SK-N-SH (cell line): ENCODE measurements around the gene HYAL1. TPM values are rescaled to one million over a fixed set of nuclear protein-coding genes. Genes with fewer than 3 reads are reported as not detected.

Source experiments
- CTCF ChIA-PET: fragments of 300-600, 350-600 bp; formaldehyde crosslinking; extraction: SDS; loops from one replicate; lab custom pipeline; 2021; lab: Yijun Ruan, JAX
- POLR2A ChIA-PET: fragments of 350-600 bp; sonication (Branson Sonifier 250); formaldehyde crosslinking; extraction: SDS; loops from one replicate; lab custom pipeline; 2020; ENCODE audit warnings: antibody characterized with exemption, inconsistent platforms; lab: Yijun Ruan, JAX
- DNase-seq: peaks from one replicate; pipeline ENCODE4 v3.0.0; 2012
- H2AFZ ChIP-seq: fragments of 200-600 bp; sonication (generic); 2 replicates; pipeline ENCODE4 v1.8.1; 2016; ENCODE audit warnings: antibody characterized with exemption, mild to moderate bottlenecking, low read depth
- H3F3A ChIP-seq: fragments of 200-600 bp; sonication (generic); replicated peaks from 2 replicates; pipeline ENCODE3; 2016; ENCODE audit warnings: antibody characterized with exemption, mild to moderate bottlenecking; ENCODE audit not compliant: insufficient read depth
- H3K27ac ChIP-seq, 2 experiments: fragments of 200-500 bp in 1 of 2; fragments of 200-600 bp in 1 of 2; sonication (Bioruptor generic) in 1 of 2; sonication (generic), shearing (Covaris generic) in 1 of 2; 2 replicates each; pipeline versions ENCODE4 v1.5.1 to v1.6.1; 2014 to 2016; ENCODE audit warnings: low read depth in 2 of 2, inconsistent platforms in 1 of 2, low read length in 1 of 2, mild to moderate bottlenecking in 1 of 2, mixed read lengths in 1 of 2
- H3K27me3 ChIP-seq: fragments of 200-600 bp; sonication (generic), shearing (Covaris generic); 2 replicates; pipeline ENCODE4 v1.6.1; 2016; ENCODE audit warnings: mixed run types; ENCODE audit not compliant: insufficient read depth
- H3K36me3 ChIP-seq, 2 experiments: fragments of 200-500 bp in 1 of 2; fragments of 200-600 bp in 1 of 2; sonication (Bioruptor generic) in 1 of 2; sonication (generic) in 1 of 2; replicated peaks in 1 of 2; 2 replicates each; pipeline versions ENCODE3 to v1.5.1; 2014 to 2016; ENCODE audit warnings: low read length in 1 of 2, mild to moderate bottlenecking in 1 of 2; ENCODE audit not compliant: insufficient read depth in 2 of 2, control insufficient read depth in 1 of 2
- H3K4me1 ChIP-seq, 2 experiments: fragments of 200-500 bp in 1 of 2; fragments of 200-600 bp in 1 of 2; sonication (Bioruptor generic) in 1 of 2; sonication (generic), shearing (Covaris generic) in 1 of 2; 2 replicates each; pipeline versions ENCODE4 v1.5.1 to v1.6.1; 2014 to 2016; ENCODE audit warnings: low read depth in 1 of 2, low read length in 1 of 2, mixed run types in 1 of 2; ENCODE audit not compliant: insufficient read depth in 2 of 2, control insufficient read depth in 1 of 2
- H3K4me2 ChIP-seq: fragments of 200-600 bp; sonication (generic), shearing (Covaris generic); 2 replicates; pipeline ENCODE4 v1.6.1; 2017; ENCODE audit warnings: mixed run types
- H3K4me3 ChIP-seq, 2 experiments: fragments of 200-500 bp in 1 of 2; fragments of 200-600 bp in 1 of 2; sonication (Bioruptor generic) in 1 of 2; sonication (generic), shearing (Covaris generic) in 1 of 2; 2 replicates each; pipeline versions ENCODE4 v1.5.1 to v1.8.1; 2014 to 2016; ENCODE audit warnings: low read depth in 2 of 2, inconsistent platforms in 1 of 2, low read length in 1 of 2, mild to moderate bottlenecking in 1 of 2, mixed read lengths in 1 of 2, moderate library complexity in 1 of 2
- H3K79me2 ChIP-seq: fragments of 200-600 bp; sonication (generic); 2 replicates; pipeline ENCODE4 v1.8.1; 2017; ENCODE audit warnings: mild to moderate bottlenecking; ENCODE audit not compliant: insufficient read depth
- H3K9ac ChIP-seq: fragments of 200-600 bp; sonication (generic); 2 replicates; pipeline ENCODE4 v1.6.1; 2017; ENCODE audit warnings: mixed run types
- H3K9me2 ChIP-seq: fragments of 200-600 bp; sonication (generic); 2 replicates; pipeline ENCODE4 v1.6.1; 2017; ENCODE audit warnings: mixed run types
- H3K9me3 ChIP-seq: fragments of 200-600 bp; sonication (generic); 2 replicates; pipeline ENCODE4 v1.6.1; 2017; ENCODE audit warnings: mixed run types, mild to moderate bottlenecking, moderate library complexity
- H4K20me1 ChIP-seq: fragments of 200-600 bp; sonication (generic); 2 replicates; pipeline ENCODE4 v1.6.1; 2017; ENCODE audit warnings: mild to moderate bottlenecking, mixed run types; ENCODE audit not compliant: insufficient read depth
- CHD2 ChIP-seq: fragments of 150-350 bp; IDR thresholded peaks from 2 replicates; pipeline ENCODE4 v1.6.1; 2018; ENCODE audit warnings: low read length; ENCODE audit not compliant: partially characterized antibody
- CTCF ChIP-seq: fragments of 200-600 bp; sonication (generic); IDR thresholded peaks from 2 replicates; pipeline ENCODE4 v1.6.1; 2017; ENCODE audit warnings: antibody characterized with exemption, mild to moderate bottlenecking, moderate library complexity
- EP300 ChIP-seq, 2 experiments: IDR thresholded peaks; 2 replicates each; pipeline versions ENCODE4 v1.4.0 to v1.6.1; 2012; ENCODE audit warnings: borderline replicate concordance in 1 of 2, low read depth in 1 of 2, low read length in 1 of 2
- EZH2phosphoT487 ChIP-seq: fragments of 200-600 bp; sonication (generic); IDR thresholded peaks from 2 replicates; pipeline ENCODE4 v1.6.1; 2017; ENCODE audit warnings: low read depth, mixed run types, mild to moderate bottlenecking, antibody characterized with exemption, moderate library complexity, borderline replicate concordance
- FOSL2 ChIP-seq: IDR thresholded peaks from 2 replicates; pipeline ENCODE4 v1.4.0; 2012; ENCODE audit warnings: low read depth, mild to moderate bottlenecking, moderate library complexity, borderline replicate concordance
- IRF3 ChIP-seq: fragments of 150-350 bp; IDR thresholded peaks from 2 replicates; pipeline ENCODE4 v1.6.1; 2016; ENCODE audit warnings: mild to moderate bottlenecking, low read depth, low read length
- NRF1 ChIP-seq: IDR thresholded peaks from 2 replicates; pipeline ENCODE4 v1.6.1; 2012; ENCODE audit warnings: low read depth, mild to moderate bottlenecking, low read length
- PBX3 ChIP-seq: IDR thresholded peaks from 2 replicates; pipeline ENCODE4; 2012
- REST ChIP-seq: IDR thresholded peaks from 2 replicates; pipeline ENCODE4 v1.6.1; 2012; ENCODE audit warnings: mild to moderate bottlenecking, low read depth, low read length, moderate library complexity
- RFX5 ChIP-seq: IDR thresholded peaks from 2 replicates; pipeline ENCODE4 v1.6.1; 2012; ENCODE audit warnings: mild to moderate bottlenecking, improper control_type of control experiment, low read length
- RXRA ChIP-seq: IDR thresholded peaks from 2 replicates; pipeline ENCODE4 v1.4.0; 2012; ENCODE audit warnings: low read depth, mild to moderate bottlenecking, borderline replicate concordance
- USF1 ChIP-seq: IDR thresholded peaks from 2 replicates; pipeline ENCODE4 v1.4.0; 2012; ENCODE audit warnings: low read depth, borderline replicate concordance
- YY1 ChIP-seq: IDR thresholded peaks from 2 replicates; pipeline ENCODE4 v1.4.0; 2012; ENCODE audit warnings: low read depth, mild to moderate bottlenecking
- WGBS: methylation state at CpG from one replicate; pipeline ENCODE4 v1.1.6; 2017; ENCODE audit warnings: low lambda C conversion rate; 5-methylcytosine and 5-hydroxymethylcytosine counted together
- polyA plus RNA-seq, 3 experiments: library from polyadenylated mRNA; depleted of rRNA; stranded (reverse); fragments of >200 nt; gene quantifications; 2 replicates each; pipeline ENCODE4 v1.2.3, GENCODE V29; 2012

The HYAL1 gene
- polyA plus RNA-seq, 1 of the 3 experiments (the other 2 are of a cell fraction), result 0.30 TPM

- CTCF ChIA-PET, result interaction anchor here (0.8 to 12.2 kb wide), 6 partner anchors 10 to 78 kb away, joined by 4 to 206 read pairs (median 27); partner anchors contain the start of gene GNAT1
Observed at GRCh38 chr3:50269977-50270413, 33.4 kb downstream of the HYAL1 start.

More at GRCh38 chr3:50269977-50270413, 33.4 kb downstream of the HYAL1 start:
- Histone ChIP-seq H3K9me2 (no peaks in the 10 kb centered on the region), H2AFZ (no peak overlapping the region), H3K27ac (no peak overlapping the region), H3K4me3 (no peak overlapping the region), H3K9ac (no peak overlapping the region), H3K36me3 (no peaks in the 10 kb centered on the region), H3K4me1 (peaks cover 16 to 26% of the 10 kb centered on the region in 2 experiments; a peak in 3 of 4 replicates), H3K4me2 (peak overlapping the region; percentile 45; the same call in 1 of the 2 replicates), H3F3A (peaks cover 22% of the 10 kb centered on the region), H3K79me2 (no peaks in the 10 kb centered on the region), H3K9me3 (no peaks in the 10 kb centered on the region), H4K20me1 (no peaks in the 10 kb centered on the region), H3K27me3 (0 out of 2 replicates have a peak, but pooled peaks cover 9% of the 10 kb centered on the region)
- POLR2A ChIA-PET, result no interaction called here
- no peak for DNase-seq
- WGBS, result 20% methylated on average over 1 of the region's 8 CpGs
- no peak for TF ChIP-seq REST
- no peak for TF ChIP-seq YY1
- no peak; the same call in 1 of the 2 replicates for TF ChIP-seq FOSL2
- no peak for TF ChIP-seq IRF3
- TF ChIP-seq CTCF, result no peak
- no peak for TF ChIP-seq EZH2phosphoT487
- no peak for TF ChIP-seq NRF1
- TF ChIP-seq EP300 (IDR thresholded peaks at IDR 0.05; ENCODE audit: borderline replicate concordance in 1 of 2, low read depth in 1 of 2, low read length in 1 of 2), result no peak
- TF ChIP-seq RFX5, result no peak
- TF ChIP-seq PBX3, result no peak
- no peak for TF ChIP-seq CHD2
- TF ChIP-seq USF1, result no peak
- no peak for TF ChIP-seq RXRA
